Neural progenitor cell (in vitro differentiated cells): Measurements from ENCODE around the gene CDC20B. TPM values are rescaled to one million over a fixed set of nuclear protein-coding genes. Genes with fewer than 3 reads are reported as not detected.

Experiments used
- DNase-seq: peaks from one replicate; pipeline ENCODE4 v3.0.0-alpha.2; 2016; ENCODE audit warnings: low spot score
- H2AFZ ChIP-seq: fragments of 200-600 bp; sonication (generic); replicated peaks from 2 replicates; pipeline ENCODE4 v1.6.1; 2016; ENCODE audit warnings: antibody characterized with exemption
- H3F3A ChIP-seq: fragments of 200-600 bp; sonication (generic); 2 replicates; pipeline ENCODE4 v1.6.1; 2016; ENCODE audit warnings: antibody characterized with exemption, low read depth
- H3K27ac ChIP-seq: fragments of 200-600 bp; sonication (generic); 2 replicates; pipeline ENCODE4 v1.5.1; 2016; ENCODE audit warnings: mild to moderate bottlenecking
- H3K27me3 ChIP-seq: fragments of 200-600 bp; sonication (generic); 2 replicates; pipeline ENCODE4 v1.6.1; 2016; ENCODE audit warnings: mild to moderate bottlenecking, moderate library complexity
- H3K36me3 ChIP-seq: fragments of 200-600 bp; sonication (generic); 2 replicates; pipeline ENCODE4 v1.5.1; 2016
- H3K4me1 ChIP-seq: fragments of 200-600 bp; sonication (generic); 2 replicates; pipeline ENCODE4 v1.6.1; 2016; ENCODE audit warnings: mixed run types
- H3K4me2 ChIP-seq: fragments of 200-600 bp; sonication (generic); 2 replicates; pipeline ENCODE4 v1.6.1; 2016
- H3K4me3 ChIP-seq: fragments of 200-600 bp; sonication (generic); 2 replicates; pipeline ENCODE4 v1.5.1; 2016
- H3K79me2 ChIP-seq: fragments of 200-600 bp; sonication (generic); 2 replicates; pipeline ENCODE4 v1.6.1; 2016; ENCODE audit warnings: low read depth
- H3K9ac ChIP-seq: fragments of 200-600 bp; sonication (generic); 2 replicates; pipeline ENCODE4 v1.6.1; 2016
- H3K9me3 ChIP-seq: fragments of 200-600 bp; sonication (generic); 2 replicates; pipeline ENCODE4 v1.5.1; 2016; ENCODE audit warnings: low read depth
- H4K20me1 ChIP-seq: fragments of 200-600 bp; sonication (generic); 2 replicates; pipeline ENCODE4 v1.6.1; 2016; ENCODE audit warnings: low read depth
- H3K27ac Mint-ChIP-seq: 3 replicates; pipeline ENCODE4 v1.8.0; 2021; ENCODE audit warnings: mixed read lengths
- H3K27me3 Mint-ChIP-seq: 2 replicates; pipeline ENCODE4 v1.8.0; 2022; ENCODE audit warnings: low read depth, mild to moderate bottlenecking, inconsistent platforms, moderate library complexity, mixed read lengths; ENCODE audit not compliant: insufficient read depth
- H3K36me3 Mint-ChIP-seq: 3 replicates; pipeline ENCODE4 v1.8.0; 2021; ENCODE audit warnings: mixed read lengths
- H3K4me1 Mint-ChIP-seq: 3 replicates; pipeline ENCODE4 v1.8.0; 2021; ENCODE audit warnings: mixed read lengths
- H3K4me3 Mint-ChIP-seq: 3 replicates; pipeline ENCODE4 v1.8.0; 2021; ENCODE audit warnings: mild to moderate bottlenecking, moderate library complexity, mixed read lengths
- H3K9me3 Mint-ChIP-seq: 3 replicates; pipeline ENCODE4 v1.8.0; 2020; ENCODE audit warnings: mixed read lengths
- CTCF ChIP-seq: fragments of 200-600 bp; sonication (generic); IDR thresholded peaks from 2 replicates; pipeline ENCODE4 v1.5.1; 2017; ENCODE audit warnings: antibody characterized with exemption, mild to moderate bottlenecking
- EZH2 ChIP-seq: fragments of 200-600 bp; sonication (generic); IDR thresholded peaks from 2 replicates; pipeline ENCODE4 v1.6.1; 2017; ENCODE audit warnings: antibody characterized with exemption, mild to moderate bottlenecking, moderate library complexity
- EZH2phosphoT487 ChIP-seq: fragments of 200-600 bp; sonication (generic); IDR thresholded peaks from 2 replicates; pipeline ENCODE4 v1.6.1; 2017; ENCODE audit warnings: antibody characterized with exemption
- total RNA-seq: library from RNA; depleted of rRNA; stranded (reverse); fragments of >200 nt; gene quantifications from 2 replicates; pipeline ENCODE4 v1.2.3, GENCODE V29; 2015; ENCODE audit warnings: low replicate concordance

The CDC20B gene
- total RNA-seq, 1 donor from 2014 or later, result not detected

GRCh38 chr5:55162666-55163065 is 10.3 kb downstream of the CDC20B start:
- Histone ChIP-seq H3K36me3 (peaks cover 11% of the 10 kb centered on the region), H3K4me2 (no peak overlapping the region), H4K20me1 (peaks cover 15% of the 10 kb centered on the region), H2AFZ (no peak overlapping the region), H3K9ac (no peak overlapping the region), H3F3A (no peaks in the 10 kb centered on the region), H3K4me1 (peaks cover 5% of the 10 kb centered on the region), H3K4me3 (no peak overlapping the region), H3K79me2 (peaks cover 30% of the 10 kb centered on the region), H3K9me3 (no peaks in the 10 kb centered on the region), H3K27me3 (no peaks in the 10 kb centered on the region), H3K27ac (no peak overlapping the region)
- Mint-ChIP-seq H3K36me3 (peaks cover 15% of the 10 kb centered on the region), H3K4me1 (peaks cover 8% of the 10 kb centered on the region), H3K4me3 (no peak overlapping the region), H3K27me3 (peaks cover 4% of the 10 kb centered on the region), H3K9me3 (no peaks in the 10 kb centered on the region), H3K27ac (no peak overlapping the region)
- DNase-seq, result no peak
- TF ChIP-seq EZH2, result no peak
- TF ChIP-seq EZH2phosphoT487, result no peak
- TF ChIP-seq CTCF, result no peak

- Histone ChIP-seq H3K9me3 (no peaks in the 10 kb centered on the region), H3K36me3 (peaks cover 11% of the 10 kb centered on the region), H3K27me3 (no peaks in the 10 kb centered on the region), H3K4me3 (peak overlapping the region; percentile 82), H3K4me1 (peaks cover 5% of the 10 kb centered on the region), H3K27ac (no peak overlapping the region), H3K9ac (peak overlapping the region; percentile 74), H4K20me1 (peaks cover 12% of the 10 kb centered on the region), H3K4me2 (peak overlapping the region; percentile 82), H3F3A (no peaks in the 10 kb centered on the region), H2AFZ (peak overlapping the region; percentile 77), H3K79me2 (peaks cover 30% of the 10 kb centered on the region)
- H3K36me3 Mint-ChIP-seq, result peaks cover 10% of the 10 kb centered on the region
- peaks cover 8% of the 10 kb centered on the region for H3K4me1 Mint-ChIP-seq
- peak overlapping the region; percentile 98 for H3K27ac Mint-ChIP-seq
- peak overlapping the region; percentile 91 for H3K4me3 Mint-ChIP-seq
- TF ChIP-seq EZH2 (no peak), EZH2phosphoT487 (no peak), CTCF (no peak)
- peak; percentile 67 for DNase-seq
- peaks cover 6% of the 10 kb centered on the region for H3K27me3 Mint-ChIP-seq
- H3K9me3 Mint-ChIP-seq, result peaks cover 5% of the 10 kb centered on the region
Observed at GRCh38 chr5:55160493-55161209, 12.3 kb downstream of the CDC20B start.

- Histone ChIP-seq H4K20me1 (peaks cover 12% of the 10 kb centered on the region), H2AFZ (peak within 1 kb of the TSS; percentile 77), H3K4me2 (peak within 1 kb of the TSS; percentile 82), H3K9me3 (no peaks in the 10 kb centered on the region), H3K9ac (peak within 1 kb of the TSS; percentile 74), H3F3A (no peaks in the 10 kb centered on the region), H3K27me3 (no peaks in the 10 kb centered on the region), H3K79me2 (peaks cover 30% of the 10 kb centered on the region), H3K4me3 (peak within 1 kb of the TSS; percentile 82), H3K4me1 (peaks cover 5% of the 10 kb centered on the region), H3K27ac (no peak within 1 kb of the TSS), H3K36me3 (peaks cover 7% of the 10 kb centered on the region)
- Mint-ChIP-seq H3K9me3 (peaks cover 6% of the 10 kb centered on the region), H3K4me1 (peaks cover 8% of the 10 kb centered on the region), H3K27me3 (peaks cover 6% of the 10 kb centered on the region), H3K4me3 (peak within 1 kb of the TSS; percentile 91), H3K27ac (peak within 1 kb of the TSS; percentile 98), H3K36me3 (peaks cover 10% of the 10 kb centered on the region)
- TF ChIP-seq EZH2phosphoT487 (no peak), CTCF (peak; percentile 78)
- peak; percentile 87 for DNase-seq
Observed at GRCh38 chr5:55159763-55160492, 13.0 kb downstream of the CDC20B start, which contains the start of gene GPX8. Gene GPX8, plus strand, starts transcription at chr5:55160171. Its CDS starts 22 bp downstream, at chr5:55160193.
